MCF 10A (cell line): ENCODE measurements around the gene PHLDB2. TPM values are rescaled to one million over a fixed set of nuclear protein-coding genes. Genes with fewer than 3 reads are reported as not detected.

Experiments
- BruUV-seq: library from RNA; stranded (reverse); fragments of 400-500 nt; replicated peaks from 2 replicates; lab custom pipeline; 2021; lab: Mats Ljungman, UMichigan
- CTCF ChIA-PET: fragments of 300-600 bp; sonication (Branson Sonifier 250); formaldehyde crosslinking; extraction: SDS; loops from one replicate; lab custom pipeline; 2021; ENCODE audit warnings: antibody characterized with exemption, inconsistent platforms; lab: Yijun Ruan, JAX
- POLR2A ChIA-PET: fragments of 300-600, 350-650 bp; sonication (Branson Sonifier 250); formaldehyde crosslinking; extraction: SDS; loops from one replicate; lab custom pipeline; 2020; ENCODE audit warnings: antibody characterized with exemption, inconsistent platforms; lab: Yijun Ruan, JAX
- DNase-seq: peaks from one replicate; pipeline ENCODE4 v3.0.0-alpha.2; 2018; ENCODE audit not compliant: unreplicated experiment
- H3K27ac Mint-ChIP-seq: one replicate; pipeline ENCODE4 v1.8.0; 2022; ENCODE audit warnings: mild to moderate bottlenecking, low read depth, mixed read lengths; ENCODE audit not compliant: unreplicated experiment
- H3K27me3 Mint-ChIP-seq: one replicate; pipeline ENCODE4 v1.8.0; 2022; ENCODE audit warnings: mixed read lengths; ENCODE audit not compliant: insufficient read depth, unreplicated experiment
- H3K36me3 Mint-ChIP-seq: one replicate; pipeline ENCODE4 v1.8.0; 2022; ENCODE audit warnings: mild to moderate bottlenecking, moderate library complexity, mixed read lengths; ENCODE audit not compliant: insufficient read depth, unreplicated experiment
- H3K4me1 Mint-ChIP-seq: one replicate; pipeline ENCODE4 v1.8.0; 2022; ENCODE audit warnings: mixed read lengths; ENCODE audit not compliant: insufficient read depth, unreplicated experiment
- H3K4me3 Mint-ChIP-seq: one replicate; pipeline ENCODE4 v1.8.0; 2022; ENCODE audit warnings: mild to moderate bottlenecking, moderate library complexity, mixed read lengths; ENCODE audit not compliant: unreplicated experiment
- H3K9me3 Mint-ChIP-seq: one replicate; pipeline ENCODE4 v1.8.0; 2022; ENCODE audit warnings: mixed read lengths; ENCODE audit not compliant: unreplicated experiment
- CTCF ChIP-seq: fragments of 200-600 bp; IDR thresholded peaks from one replicate; pipeline ENCODE4 v1.8.0; 2022; ENCODE audit warnings: antibody characterized with exemption, mild to moderate bottlenecking; ENCODE audit not compliant: unreplicated experiment
- intact Hi-C: fragments of 100-400 bp; cut with micrococcal nuclease; formaldehyde crosslinking; loops from 2 replicates; pipeline ENCODE4 v1.14.1; 2022
- total RNA-seq: library from RNA; stranded (reverse); gene quantifications from 2 replicates; pipeline ENCODE4 v1.2.3, GENCODE V29; 2022

PHLDB2 gene
- total RNA-seq, 1 experiment from 2014 or later: 109 TPM

- Mint-ChIP-seq H3K9me3 (no peaks in the 10 kb centered on the region), H3K27ac (no peak overlapping the region), H3K27me3 (no peaks in the 10 kb centered on the region), H3K4me1 (peaks cover 6% of the 10 kb centered on the region), H3K4me3 (no peak overlapping the region), H3K36me3 (peaks cover 5% of the 10 kb centered on the region)
- no peak for TF ChIP-seq CTCF
- no peak for DNase-seq
- ChIA-PET POLR2A (interaction anchor here (0.8 to 1.5 kb wide), 3 partner anchors 11 to 20 kb away, joined by 3 to 6 read pairs (median 3); no protein-coding TSS in a partner anchor), CTCF (interaction anchor here (0.7 to 1.2 kb wide), 2 partner anchors 16 to 106 kb away, joined by 3 to 4 read pairs; no protein-coding TSS in a partner anchor)
- BruUV-seq: no TSS peak
- intact Hi-C loops: no loop called here
These were observed 35.7 kb upstream of the PHLDB2 start for GRCh38 chr3:111823341-111823855.

GRCh38 chr3:111824351-111824750 is 34.7 kb upstream of the PHLDB2 start:
- Mint-ChIP-seq H3K4me3 (no peak overlapping the region), H3K4me1 (peaks cover 6% of the 10 kb centered on the region), H3K27ac (no peak overlapping the region), H3K9me3 (no peaks in the 10 kb centered on the region), H3K27me3 (no peaks in the 10 kb centered on the region), H3K36me3 (peaks cover 5% of the 10 kb centered on the region)
- BruUV-seq: no TSS peak
- no peak for TF ChIP-seq CTCF
- no peak for DNase-seq
- ChIA-PET CTCF (interaction anchor here (0.9 to 1.3 kb wide), 2 partner anchors 36 to 1481 kb away, joined by 3 to 6 read pairs; no protein-coding TSS in a partner anchor), POLR2A (interaction anchor here (1.5 kb wide), 1 partner anchor 15 kb away, joined by 6 read pairs; no protein-coding TSS in a partner anchor)
- intact Hi-C loops: no loop called here

GRCh38 chr3:111827871-111828270 is 31.2 kb upstream of the PHLDB2 start:
- Mint-ChIP-seq H3K27me3 (no peaks in the 10 kb centered on the region), H3K4me3 (no peak overlapping the region), H3K9me3 (no peaks in the 10 kb centered on the region), H3K4me1 (peaks cover 13% of the 10 kb centered on the region), H3K36me3 (peaks cover 5% of the 10 kb centered on the region), H3K27ac (no peak overlapping the region)
- no TSS peak for BruUV-seq
- no peak for DNase-seq
- CTCF ChIA-PET: interaction anchor here (0.5 to 1.2 kb wide), 4 partner anchors 9 to 113 kb away, joined by 3 to 4 read pairs (median 3); no protein-coding TSS in a partner anchor
- intact Hi-C loops: no loop called here
- POLR2A ChIA-PET: interaction anchor here (1.6 kb wide), 3 partner anchors 14 to 32 kb away, joined by 4 to 6 read pairs (median 4); no protein-coding TSS in a partner anchor
- no peak for TF ChIP-seq CTCF

GRCh38 chr3:111828530-111828929 is 30.5 kb upstream of the PHLDB2 start:
- ChIA-PET POLR2A (no interaction called here), CTCF (interaction anchor here (1.0 kb wide), 1 partner anchor 12 kb away, joined by 4 read pairs; no protein-coding TSS in a partner anchor)
- Mint-ChIP-seq H3K27me3 (no peaks in the 10 kb centered on the region), H3K27ac (no peak overlapping the region), H3K4me3 (no peak overlapping the region), H3K4me1 (peaks cover 13% of the 10 kb centered on the region), H3K9me3 (no peaks in the 10 kb centered on the region), H3K36me3 (peaks cover 5% of the 10 kb centered on the region)
- DNase-seq: no peak
- TF ChIP-seq CTCF: no peak
- BruUV-seq: no TSS peak
- intact Hi-C loops: no loop called here
